Endothelial cell of umbilical vein (primary cell): ENCODE data around the gene FBXW7. TPM values are rescaled to one million over a fixed set of nuclear protein-coding genes. Genes with fewer than 3 reads are reported as not detected.

Source experiments
- BruUV-seq: library from RNA; stranded (reverse); fragments of 400-500 nt; replicated peaks from 2 replicates; lab custom pipeline; 2021; lab: Mats Ljungman, UMichigan
- CTCF ChIA-PET: fragments of 300-600, 350-600 bp; sonication (Branson Sonifier 250); formaldehyde crosslinking; loops from one replicate; lab custom pipeline; 2021; ENCODE audit warnings: antibody characterized with exemption, inconsistent platforms; lab: Charles Lee
- POLR2A ChIA-PET: fragments of 300-600, 350-600 bp; sonication (Branson Sonifier 250); formaldehyde crosslinking; loops from one replicate; lab custom pipeline; 2021; ENCODE audit warnings: antibody characterized with exemption, inconsistent platforms; lab: Charles Lee
- DNase-seq: peaks from one replicate; pipeline ENCODE4 v3.0.0-alpha.2; 2011; ENCODE audit warnings: low read depth, low spot score
- FAIRE-seq: peaks from 2 replicates; lab custom pipeline; 2011; peaks lifted over from hg19 to GRCh38; lab: Jason Lieb, UNC
- H2AFZ ChIP-seq: 2 replicates; pipeline ENCODE4 v1.6.0; 2012; ENCODE audit warnings: low read depth, low read length, control low read depth, inconsistent platforms
- H3K27ac ChIP-seq: 2 replicates; pipeline ENCODE4 v1.5.1; 2011; ENCODE audit warnings: low read depth, mild to moderate bottlenecking, control low read depth, low read length, moderate library complexity; ENCODE audit not compliant: insufficient read depth
- H3K27me3 ChIP-seq, 2 experiments: 2 replicates each; pipeline versions ENCODE4 v1.6.0 to v1.6.1; 2011; ENCODE audit warnings: low read length in 2 of 2, mixed read lengths in 1 of 2; ENCODE audit not compliant: control insufficient read depth in 2 of 2, insufficient read depth in 2 of 2
- H3K36me3 ChIP-seq, 2 experiments: 2 replicates in 1 of 2; 3 replicates in 1 of 2; pipeline ENCODE4 v1.5.1; 2011; ENCODE audit warnings: low read length in 2 of 2, mild to moderate bottlenecking in 1 of 2, moderate library complexity in 1 of 2; ENCODE audit not compliant: control insufficient read depth in 2 of 2, insufficient read depth in 2 of 2; ENCODE audit errors: extremely low read depth in 1 of 2
- H3K4me1 ChIP-seq: 3 replicates; pipeline ENCODE4 v1.5.1; 2011; ENCODE audit warnings: mild to moderate bottlenecking, low read length; ENCODE audit not compliant: control insufficient read depth, insufficient read depth; ENCODE audit errors: extremely low read depth
- H3K4me2 ChIP-seq: 2 replicates; pipeline ENCODE4 v1.6.1; 2011; ENCODE audit warnings: low read length, control low read depth, mixed read lengths; ENCODE audit not compliant: insufficient read depth
- H3K4me3 ChIP-seq, 3 experiments: fragments of 200-600 bp in 1 of 3; sonication (generic), shearing (Covaris generic) in 1 of 3; replicated peaks in 1 of 3; 2 replicates each; pipeline ENCODE4 v1.5.1; 2011 to 2016; ENCODE audit warnings: control low read depth in 3 of 3, low read length in 3 of 3, mild to moderate bottlenecking in 2 of 3, inconsistent platforms in 1 of 3, low read depth in 1 of 3, moderate library complexity in 1 of 3; ENCODE audit not compliant: insufficient read depth in 1 of 3
- H3K79me2 ChIP-seq: 2 replicates; pipeline ENCODE4 v1.6.0; 2012; ENCODE audit warnings: low read length, inconsistent platforms; ENCODE audit not compliant: control insufficient read depth, insufficient read depth
- H3K9ac ChIP-seq: replicated peaks from 2 replicates; pipeline ENCODE3; 2011; ENCODE audit warnings: low read length, control low read depth; ENCODE audit not compliant: insufficient read depth; ENCODE audit errors: extremely low read depth
- H3K9me1 ChIP-seq: replicated peaks from 3 replicates; pipeline ENCODE4 v1.6.0; 2011; ENCODE audit warnings: mild to moderate bottlenecking, low read length; ENCODE audit not compliant: control insufficient read depth, insufficient read depth; ENCODE audit errors: extremely low read depth
- H3K9me3 ChIP-seq: replicated peaks from 2 replicates; pipeline ENCODE4 v1.5.1; 2012; ENCODE audit warnings: low read length, inconsistent platforms; ENCODE audit not compliant: control insufficient read depth, insufficient read depth
- H4K20me1 ChIP-seq: replicated peaks from 2 replicates; pipeline ENCODE3; 2011; ENCODE audit warnings: mild to moderate bottlenecking, low read length; ENCODE audit not compliant: control insufficient read depth, insufficient read depth; ENCODE audit errors: extremely low read depth
- EZH2 ChIP-seq: IDR thresholded peaks from 2 replicates; pipeline ENCODE4 v1.6.1; 2012; ENCODE audit warnings: borderline replicate concordance, low read depth, mild to moderate bottlenecking, moderate library complexity, low read length, inconsistent platforms; ENCODE audit not compliant: severe bottlenecking
- FOS ChIP-seq: IDR thresholded peaks from 2 replicates; pipeline ENCODE4 v1.6.1; 2011; ENCODE audit warnings: mild to moderate bottlenecking, low read length, moderate library complexity, borderline replicate concordance; ENCODE audit not compliant: insufficient read depth
- GATA2 ChIP-seq: IDR thresholded peaks from 2 replicates; pipeline ENCODE4 v1.7.0; 2011; ENCODE audit warnings: low read depth, mild to moderate bottlenecking, moderate library complexity, mixed read lengths, low read length; ENCODE audit not compliant: insufficient read length, insufficient read depth
- JUN ChIP-seq: IDR thresholded peaks from 2 replicates; pipeline ENCODE4 v1.6.1; 2011; ENCODE audit warnings: borderline replicate concordance, low read depth; ENCODE audit not compliant: insufficient read length, insufficient read depth
- MYC ChIP-seq: IDR thresholded peaks from one replicate; pipeline ENCODE4 v1.6.1; 2011; ENCODE audit warnings: mild to moderate bottlenecking, low read depth, low read length
- POLR2A ChIP-seq: IDR thresholded peaks from 2 replicates; pipeline ENCODE4 v1.6.1; 2012; ENCODE audit warnings: low read depth, mild to moderate bottlenecking, control low read depth, low read length
- POLR2AphosphoS5 ChIP-seq: IDR thresholded peaks from 2 replicates; pipeline ENCODE4 v1.6.1; 2012; ENCODE audit warnings: low read depth, mild to moderate bottlenecking, control low read depth, low read length, moderate library complexity; ENCODE audit not compliant: insufficient read depth
- dilution Hi-C: fragments of 300-500 bp; cut with MboI; formaldehyde crosslinking; loops from one replicate; pipeline ENCODE4 v1.15.0; 2019; ENCODE audit warnings: low sequenced_read_pairs; ENCODE audit not compliant: extremely low pct_ligation_motif_present
- intact Hi-C: fragments of 100-400 bp; cut with micrococcal nuclease; formaldehyde crosslinking; loops from one replicate; pipeline ENCODE4 v1.10.0; 2022
- polyA plus RNA-seq, 4 experiments: library from polyadenylated mRNA; depleted of rRNA in 3 of 4; stranded (reverse) in 3 of 4; unstranded in 1 of 4; fragments of >200 nt; gene quantifications; 2 replicates each; pipeline versions ENCODE4 v1.2.1 to v1.2.3, GENCODE V29; 2011 to 2012; ENCODE audit warnings: missing spikeins in 1 of 4
- total RNA-seq: library from RNA; stranded (reverse); gene quantifications from 2 replicates; pipeline ENCODE4 v1.2.3, GENCODE V29; 2021
- TF ChIP-seq, protein P1 (sequence below), 2 donors: IDR thresholded peaks; 1 replicate in 1 of 2; 2 replicates in 1 of 2; pipeline ENCODE4 v1.5.1; 2011; ENCODE audit warnings: low read length in 2 of 2, mild to moderate bottlenecking in 2 of 2, moderate library complexity in 2 of 2, control low read depth in 1 of 2, inconsistent platforms in 1 of 2, low read depth in 1 of 2; ENCODE audit not compliant: insufficient read depth in 1 of 2; ENCODE audit errors: extremely low read depth in 1 of 2
- TF ChIP-seq, protein P2 (sequence below): IDR thresholded peaks from 2 replicates; pipeline ENCODE4 v1.6.1; 2011; ENCODE audit not compliant: insufficient read depth, insufficient read length

FBXW7 gene
- total and polyA plus RNA-seq, 2 donors (not counting 3 experiments of a cell fraction or from before 2014, with no cell fraction given): 7.0 to 28.1 TPM

DNA sequence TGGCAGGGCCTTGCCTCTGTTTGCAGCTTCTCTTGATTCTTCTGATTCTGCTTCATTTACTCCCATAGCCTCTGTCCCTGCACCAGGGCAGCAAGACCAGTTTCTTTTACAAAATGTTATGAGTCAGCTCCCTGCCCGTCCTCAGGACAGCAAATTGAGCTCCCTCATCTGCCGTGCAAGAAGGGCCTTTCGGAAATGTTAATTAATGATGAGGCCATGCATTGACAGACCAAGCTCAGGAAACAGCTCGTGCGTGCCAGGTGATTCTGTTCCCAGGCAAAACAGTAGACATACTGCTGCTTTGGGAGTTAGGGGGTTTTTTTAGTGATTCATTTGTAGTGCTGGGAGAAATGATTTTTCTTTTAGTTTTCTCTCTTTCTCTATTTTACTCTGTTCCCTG, 231.7 kb downstream of the FBXW7 start:
- DNase-seq (no peak), FAIRE-seq (no peak)
- no TSS peak for BruUV-seq
- ChIA-PET POLR2A (no interaction called here), CTCF (interaction anchor here (0.6 kb wide), 1 partner anchor 25 kb away, joined by 3 read pairs; no protein-coding TSS in a partner anchor)
- Histone ChIP-seq H3K9me3 (no peaks in the 10 kb centered on the region), H4K20me1 (no peaks in the 10 kb centered on the region), H3K4me2 (no peak overlapping the region), H3K9ac (no peak overlapping the region), H3K79me2 (no peaks in the 10 kb centered on the region), H3K9me1 (no peaks in the 10 kb centered on the region), H3K4me1 (no peaks in the 10 kb centered on the region), H3K36me3 (no peaks in the 10 kb centered on the region), H3K27me3 (peaks cover 0 to 2% of the 10 kb centered on the region in 2 experiments), H3K27ac (no peak overlapping the region), H3K4me3 (no peak overlapping the region), H2AFZ (no peak overlapping the region)
- intact Hi-C loops (no loop called here), dilution Hi-C loops (no loop called here)
- no peak for TF ChIP-seq MYC
- TF ChIP-seq POLR2AphosphoS5: no peak
- no peak for TF ChIP-seq EZH2
- TF ChIP-seq POLR2A: no peak
- TF ChIP-seq GATA2: no peak
- TF ChIP-seq, protein P1, sequence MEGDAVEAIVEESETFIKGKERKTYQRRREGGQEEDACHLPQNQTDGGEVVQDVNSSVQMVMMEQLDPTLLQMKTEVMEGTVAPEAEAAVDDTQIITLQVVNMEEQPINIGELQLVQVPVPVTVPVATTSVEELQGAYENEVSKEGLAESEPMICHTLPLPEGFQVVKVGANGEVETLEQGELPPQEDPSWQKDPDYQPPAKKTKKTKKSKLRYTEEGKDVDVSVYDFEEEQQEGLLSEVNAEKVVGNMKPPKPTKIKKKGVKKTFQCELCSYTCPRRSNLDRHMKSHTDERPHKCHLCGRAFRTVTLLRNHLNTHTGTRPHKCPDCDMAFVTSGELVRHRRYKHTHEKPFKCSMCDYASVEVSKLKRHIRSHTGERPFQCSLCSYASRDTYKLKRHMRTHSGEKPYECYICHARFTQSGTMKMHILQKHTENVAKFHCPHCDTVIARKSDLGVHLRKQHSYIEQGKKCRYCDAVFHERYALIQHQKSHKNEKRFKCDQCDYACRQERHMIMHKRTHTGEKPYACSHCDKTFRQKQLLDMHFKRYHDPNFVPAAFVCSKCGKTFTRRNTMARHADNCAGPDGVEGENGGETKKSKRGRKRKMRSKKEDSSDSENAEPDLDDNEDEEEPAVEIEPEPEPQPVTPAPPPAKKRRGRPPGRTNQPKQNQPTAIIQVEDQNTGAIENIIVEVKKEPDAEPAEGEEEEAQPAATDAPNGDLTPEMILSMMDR (IDR thresholded peaks at IDR 0.05; ENCODE audit: extremely low read depth in 1 of 2, insufficient read depth in 1 of 2, low read depth in 1 of 2, low read length in 2 of 2): no peak
- no peak for TF ChIP-seq JUN
- TF ChIP-seq, protein P2, sequence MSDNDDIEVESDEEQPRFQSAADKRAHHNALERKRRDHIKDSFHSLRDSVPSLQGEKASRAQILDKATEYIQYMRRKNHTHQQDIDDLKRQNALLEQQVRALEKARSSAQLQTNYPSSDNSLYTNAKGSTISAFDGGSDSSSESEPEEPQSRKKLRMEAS: no peak
- TF ChIP-seq FOS: no peak
